Astrocyte of the spinal cord (primary cell): Measurements from ENCODE around the gene SLC17A4.

ENCODE experiments used
- DNase-seq: peaks from one replicate; pipeline ENCODE4 v3.0.0; 2011; ENCODE audit warnings: low read depth, low spot score
- H3K4me3 ChIP-seq: 2 replicates; pipeline ENCODE4 v1.5.1; 2011; ENCODE audit warnings: low read depth, mild to moderate bottlenecking, low read length, moderate library complexity
- in situ Hi-C: cut with HindIII; loops from 2 replicates; pipeline ENCODE4 v1.10.0; 2017; ENCODE audit warnings: low sequenced_read_pairs
- TF ChIP-seq, protein P1 (sequence below): IDR thresholded peaks from 2 replicates; pipeline ENCODE4 v1.5.1; 2012; ENCODE audit warnings: low read depth, mild to moderate bottlenecking, low read length, inconsistent platforms

SLC17A4 gene

DNA sequence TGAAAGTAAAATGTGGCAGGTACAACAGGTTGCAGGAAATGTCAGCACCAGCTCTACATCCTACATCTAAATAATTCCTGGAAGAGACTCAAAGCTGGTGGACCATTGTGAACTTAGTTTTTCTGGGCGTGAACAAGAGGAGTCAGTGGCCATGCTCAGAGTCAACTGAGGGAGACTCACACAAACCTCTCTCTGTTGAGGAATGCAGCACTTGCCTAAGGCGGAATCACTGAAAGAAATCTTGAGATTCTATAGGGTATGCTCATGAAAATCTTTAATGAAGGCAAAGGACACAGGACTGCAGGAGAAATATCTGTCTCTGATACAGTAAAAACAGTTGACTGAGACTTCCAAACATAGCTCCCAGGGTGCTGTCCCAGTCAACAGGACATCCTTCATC lies 22.5 kb downstream of the SLC17A4 start:
- in situ Hi-C loops: no loop called here
- TF ChIP-seq, protein P1, sequence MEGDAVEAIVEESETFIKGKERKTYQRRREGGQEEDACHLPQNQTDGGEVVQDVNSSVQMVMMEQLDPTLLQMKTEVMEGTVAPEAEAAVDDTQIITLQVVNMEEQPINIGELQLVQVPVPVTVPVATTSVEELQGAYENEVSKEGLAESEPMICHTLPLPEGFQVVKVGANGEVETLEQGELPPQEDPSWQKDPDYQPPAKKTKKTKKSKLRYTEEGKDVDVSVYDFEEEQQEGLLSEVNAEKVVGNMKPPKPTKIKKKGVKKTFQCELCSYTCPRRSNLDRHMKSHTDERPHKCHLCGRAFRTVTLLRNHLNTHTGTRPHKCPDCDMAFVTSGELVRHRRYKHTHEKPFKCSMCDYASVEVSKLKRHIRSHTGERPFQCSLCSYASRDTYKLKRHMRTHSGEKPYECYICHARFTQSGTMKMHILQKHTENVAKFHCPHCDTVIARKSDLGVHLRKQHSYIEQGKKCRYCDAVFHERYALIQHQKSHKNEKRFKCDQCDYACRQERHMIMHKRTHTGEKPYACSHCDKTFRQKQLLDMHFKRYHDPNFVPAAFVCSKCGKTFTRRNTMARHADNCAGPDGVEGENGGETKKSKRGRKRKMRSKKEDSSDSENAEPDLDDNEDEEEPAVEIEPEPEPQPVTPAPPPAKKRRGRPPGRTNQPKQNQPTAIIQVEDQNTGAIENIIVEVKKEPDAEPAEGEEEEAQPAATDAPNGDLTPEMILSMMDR: no peak
- no peak overlapping the region for H3K4me3 ChIP-seq
- DNase-seq: no peak

DNA sequence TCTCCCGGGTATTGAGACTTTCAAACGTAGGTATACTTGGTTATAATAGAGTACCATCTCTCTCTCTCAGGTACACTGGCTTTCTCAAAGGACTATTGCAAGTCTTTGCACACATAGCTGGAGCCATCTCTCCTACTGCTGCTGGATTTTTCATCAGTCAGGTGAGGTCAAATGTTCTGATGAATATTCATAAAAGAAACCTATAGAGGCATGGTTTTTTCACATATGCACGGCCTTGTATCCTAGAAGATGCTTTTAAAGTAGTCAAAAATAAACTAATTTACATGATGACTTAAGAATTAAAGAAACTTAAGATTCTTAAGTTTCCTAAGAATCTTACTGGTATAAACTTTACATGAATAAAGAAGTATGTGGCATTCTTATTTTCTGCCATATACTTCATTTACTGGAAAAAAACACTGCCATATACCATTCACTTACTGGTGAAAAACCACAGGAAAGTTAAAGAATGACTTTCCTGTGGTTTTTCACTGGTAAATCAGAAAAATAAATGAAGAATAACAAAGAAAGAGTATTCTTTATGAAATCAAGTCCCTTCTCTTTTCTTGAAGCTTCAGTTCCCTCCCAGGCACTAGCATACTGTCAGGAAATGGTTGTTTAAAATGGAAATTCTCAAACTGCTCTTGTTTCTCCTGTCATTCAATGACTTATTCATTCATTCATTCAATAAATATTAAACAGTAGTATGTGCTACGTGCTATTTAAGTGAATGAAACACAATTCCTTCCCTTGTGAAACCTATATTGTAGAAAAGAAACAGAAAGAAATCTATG lies 23.5 kb downstream of the SLC17A4 start:
- in situ Hi-C loops: no loop called here

DNA sequence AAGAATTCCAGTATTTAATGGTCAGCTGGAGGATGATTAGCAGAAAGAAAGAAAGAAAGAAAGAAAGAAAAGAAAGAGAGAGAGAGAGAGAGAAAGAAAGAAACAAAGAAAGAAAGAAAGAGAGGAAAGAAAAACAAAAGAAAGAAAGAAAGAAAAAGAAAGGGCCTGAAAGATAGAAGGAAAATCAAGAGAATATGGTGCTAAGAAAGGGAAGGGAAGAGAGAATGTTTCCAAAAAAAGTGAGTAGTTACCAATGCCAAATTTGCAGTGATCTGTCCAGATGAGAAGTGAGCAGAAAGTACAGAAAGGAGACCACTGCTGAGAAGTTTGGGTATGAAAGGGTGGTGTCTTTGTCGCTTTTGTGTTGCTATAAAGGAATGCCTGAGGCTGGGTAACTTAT lies 26.6 kb downstream of the SLC17A4 start:
- in situ Hi-C loops: no loop called here
- DNase-seq: no peak
- TF ChIP-seq, protein P1: no peak
- no peak overlapping the region for H3K4me3 ChIP-seq

More for the DNA sequence above, 23.5 kb downstream of the SLC17A4 start:
- TF ChIP-seq, protein P1: no peak
- H3K4me3 ChIP-seq: no peak overlapping the region
- no peak for DNase-seq

DNA sequence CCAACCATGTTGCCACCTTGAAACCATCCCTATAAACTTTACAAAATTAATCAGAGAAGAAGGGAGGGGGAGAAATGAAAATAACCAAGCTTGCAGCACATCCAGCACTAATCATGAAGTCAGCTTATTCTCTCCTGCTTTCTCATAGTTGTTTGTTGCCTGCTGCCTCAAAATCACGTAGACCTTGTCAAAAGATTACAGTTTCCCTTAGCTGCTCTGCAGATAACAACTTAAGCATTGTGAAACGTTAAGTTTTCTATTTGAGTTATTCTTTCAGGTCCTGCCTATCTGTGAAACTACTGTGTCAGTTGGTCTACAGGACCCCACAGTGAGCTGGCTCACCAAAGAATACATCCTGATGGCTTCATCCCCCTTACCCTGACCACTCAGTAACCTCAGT lies 32.9 kb downstream of the SLC17A4 start:
- DNase-seq: no peak
- in situ Hi-C loops: no loop called here
- no peak overlapping the region for H3K4me3 ChIP-seq
- TF ChIP-seq, protein P1: no peak

DNA sequence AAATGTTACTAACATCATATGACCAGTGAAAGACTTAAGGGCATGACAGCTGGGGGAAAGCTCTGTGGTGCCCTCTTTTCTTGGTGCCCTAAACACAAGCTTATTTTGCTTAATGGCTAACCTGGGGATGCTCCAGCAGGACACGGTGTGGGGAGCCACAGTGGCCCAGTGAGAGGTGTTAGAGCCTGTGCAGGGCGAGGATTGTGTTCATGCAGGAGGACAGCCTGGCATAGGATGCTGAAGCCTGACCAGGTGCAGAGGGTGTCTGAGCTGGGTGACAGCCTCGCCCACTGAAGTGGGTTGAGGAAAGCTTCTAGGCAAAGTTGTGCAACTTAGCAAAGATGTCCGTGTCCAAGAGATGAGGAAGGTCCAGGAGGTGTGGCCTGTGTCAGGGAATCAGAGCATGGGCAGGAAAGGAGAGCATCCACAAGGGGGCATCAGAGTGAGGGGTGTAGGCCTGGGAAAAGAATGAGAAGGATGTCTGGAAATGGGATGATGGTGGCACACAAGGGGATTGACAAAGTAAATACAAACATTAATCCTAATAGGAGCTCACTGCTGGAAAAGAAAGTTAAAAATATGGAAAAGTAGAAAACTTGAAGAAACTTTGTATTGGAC lies 33.9 kb downstream of the SLC17A4 start:
- DNase-seq: peak; percentile 12
- TF ChIP-seq, protein P1: peak; percentile 36
- in situ Hi-C loops: no loop called here
- H3K4me3 ChIP-seq: no peak overlapping the region

DNA sequence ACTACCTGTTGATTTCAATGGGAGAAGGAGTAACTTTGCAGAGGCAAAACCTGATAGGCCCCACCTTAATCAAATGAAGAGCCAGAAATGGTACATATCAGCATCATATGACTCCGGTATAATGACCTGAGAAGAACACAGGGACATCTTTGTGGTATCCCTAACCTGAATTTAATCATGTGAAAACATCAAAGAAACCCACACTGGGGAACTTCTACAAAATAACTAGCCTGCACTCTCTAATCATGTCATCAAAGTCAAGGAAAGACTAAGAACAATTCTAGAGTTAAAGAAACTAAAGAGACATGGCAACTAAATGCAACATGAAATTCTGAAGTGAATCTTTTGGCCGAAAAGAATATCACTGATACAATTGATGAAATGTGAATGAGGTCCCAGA lies 34.9 kb downstream of the SLC17A4 start:
- DNase-seq: no peak
- TF ChIP-seq, protein P1: no peak
- in situ Hi-C loops: no loop called here
- H3K4me3 ChIP-seq: no peak overlapping the region
